Trophoblast cell (in vitro differentiated cells and primary cell): ENCODE results near the gene CLMN.
A peak's percentile ranks its signal among the peaks of the same experiment; 100 is the strongest.
"Not testable (repeated sequence)": the region's sequence is repeated elsewhere in the genome, so short reads cannot be mapped to it uniquely, and the experiment has no call there.

Experiments used
- DNase-seq, 2 donors: peaks; one replicate each; pipeline ENCODE4 v3.0.0-alpha.2; 2016
- H2AFZ ChIP-seq: 2 replicates; pipeline ENCODE4 v1.6.1; 2013; ENCODE audit warnings: low read length, moderate library complexity, mild to moderate bottlenecking; ENCODE audit not compliant: insufficient read depth, poor library complexity
- H2AK5ac ChIP-seq: 2 replicates; pipeline ENCODE4 v1.6.1; 2013; ENCODE audit warnings: mild to moderate bottlenecking, low read length
- H2BK120ac ChIP-seq: 2 replicates; pipeline ENCODE4 v1.6.1; 2013; ENCODE audit warnings: low read length, mild to moderate bottlenecking, moderate library complexity; ENCODE audit not compliant: insufficient read depth, poor library complexity
- H2BK12ac ChIP-seq: 2 replicates; pipeline ENCODE4 v1.6.1; 2013; ENCODE audit warnings: mild to moderate bottlenecking, low read length, moderate library complexity
- H2BK5ac ChIP-seq: 2 replicates; pipeline ENCODE4 v1.6.1; 2013; ENCODE audit warnings: low read length, low read depth, moderate library complexity, mild to moderate bottlenecking; ENCODE audit not compliant: poor library complexity
- H3K14ac ChIP-seq: 2 replicates; pipeline ENCODE4 v1.6.1; 2013; ENCODE audit warnings: mild to moderate bottlenecking, low read length
- H3K18ac ChIP-seq: 2 replicates; pipeline ENCODE4 v1.6.1; 2013; ENCODE audit warnings: mild to moderate bottlenecking, low read length
- H3K23ac ChIP-seq: 2 replicates; pipeline ENCODE4 v1.6.1; 2013; ENCODE audit warnings: low read length
- H3K27ac ChIP-seq: 2 replicates; pipeline ENCODE4 v1.5.1; 2013; ENCODE audit warnings: low read depth, mild to moderate bottlenecking, inconsistent platforms, low read length, moderate library complexity
- H3K27me3 ChIP-seq: 2 replicates; pipeline ENCODE4 v1.6.1; 2013; ENCODE audit warnings: inconsistent platforms, mild to moderate bottlenecking, low read length, moderate library complexity; ENCODE audit not compliant: insufficient read depth
- H3K36me3 ChIP-seq, 2 experiments: 1 replicate in 1 of 2; 2 replicates in 1 of 2; pipeline ENCODE4 v1.6.1; 2013; ENCODE audit warnings: low read length in 2 of 2, mild to moderate bottlenecking in 2 of 2, moderate library complexity in 1 of 2; ENCODE audit not compliant: insufficient read depth in 2 of 2, control insufficient read depth in 1 of 2
- H3K4ac ChIP-seq: 2 replicates; pipeline ENCODE4 v1.6.1; 2013; ENCODE audit warnings: low read depth, mild to moderate bottlenecking, low read length, moderate library complexity
- H3K4me1 ChIP-seq, 2 experiments: 1 replicate in 1 of 2; 2 replicates in 1 of 2; pipeline ENCODE4 v1.6.1; 2013; ENCODE audit warnings: low read length in 2 of 2, mild to moderate bottlenecking in 2 of 2, moderate library complexity in 1 of 2; ENCODE audit not compliant: insufficient read depth in 2 of 2, control insufficient read depth in 1 of 2
- H3K4me2 ChIP-seq: 2 replicates; pipeline ENCODE4 v1.6.1; 2013; ENCODE audit warnings: inconsistent platforms, mild to moderate bottlenecking, low read length, moderate library complexity
- H3K4me3 ChIP-seq: 2 replicates; pipeline ENCODE4 v1.5.1; 2013; ENCODE audit warnings: mild to moderate bottlenecking, low read depth, low read length, inconsistent platforms
- H3K79me1 ChIP-seq: one replicate; pipeline ENCODE4 v1.6.1; 2013; ENCODE audit warnings: low read length
- H3K79me2 ChIP-seq: 2 replicates; pipeline ENCODE4 v1.6.1; 2013; ENCODE audit warnings: low read length, mild to moderate bottlenecking; ENCODE audit not compliant: control insufficient read depth, insufficient read depth, poor library complexity
- H3K9ac ChIP-seq: 2 replicates; pipeline ENCODE4 v1.6.1; 2013; ENCODE audit warnings: mild to moderate bottlenecking, low read length
- H3K9me3 ChIP-seq: 2 replicates; pipeline ENCODE4 v1.6.1; 2013; ENCODE audit warnings: low read depth, mild to moderate bottlenecking, control low read depth, inconsistent platforms, low read length; ENCODE audit not compliant: insufficient read depth
- H4K12ac ChIP-seq: 2 replicates; pipeline ENCODE4 v1.6.1; 2013; ENCODE audit warnings: low read depth, mild to moderate bottlenecking, low read length, moderate library complexity
- H4K8ac ChIP-seq: 2 replicates; pipeline ENCODE4 v1.6.1; 2013; ENCODE audit warnings: low read depth, mild to moderate bottlenecking, low read length, moderate library complexity
- H4K91ac ChIP-seq: one replicate; pipeline ENCODE4 v1.6.1; 2013; ENCODE audit warnings: low read depth, mild to moderate bottlenecking, low read length, moderate library complexity
- WGBS: extraction: QIAGEN DNeasy Blood & Tissue Kit; methylation state at CpG from one replicate; pipeline ENCODE4 v1.1.7; 2013; ENCODE audit warnings: missing lambda C conversion rate; ENCODE audit not compliant: insufficient read length, insufficient coverage; ENCODE audit errors: extremely low coverage; 5-methylcytosine and 5-hydroxymethylcytosine counted together

The CLMN gene

GRCh38 chr14:95182379-95182778, 137.3 kb downstream of the CLMN start:
- DNase-seq: peak in 1 of 2 donors; percentile 12
- peaks cover 11% of the 10 kb centered on the region in 2 experiments for H3K4me1 ChIP-seq

DNA sequence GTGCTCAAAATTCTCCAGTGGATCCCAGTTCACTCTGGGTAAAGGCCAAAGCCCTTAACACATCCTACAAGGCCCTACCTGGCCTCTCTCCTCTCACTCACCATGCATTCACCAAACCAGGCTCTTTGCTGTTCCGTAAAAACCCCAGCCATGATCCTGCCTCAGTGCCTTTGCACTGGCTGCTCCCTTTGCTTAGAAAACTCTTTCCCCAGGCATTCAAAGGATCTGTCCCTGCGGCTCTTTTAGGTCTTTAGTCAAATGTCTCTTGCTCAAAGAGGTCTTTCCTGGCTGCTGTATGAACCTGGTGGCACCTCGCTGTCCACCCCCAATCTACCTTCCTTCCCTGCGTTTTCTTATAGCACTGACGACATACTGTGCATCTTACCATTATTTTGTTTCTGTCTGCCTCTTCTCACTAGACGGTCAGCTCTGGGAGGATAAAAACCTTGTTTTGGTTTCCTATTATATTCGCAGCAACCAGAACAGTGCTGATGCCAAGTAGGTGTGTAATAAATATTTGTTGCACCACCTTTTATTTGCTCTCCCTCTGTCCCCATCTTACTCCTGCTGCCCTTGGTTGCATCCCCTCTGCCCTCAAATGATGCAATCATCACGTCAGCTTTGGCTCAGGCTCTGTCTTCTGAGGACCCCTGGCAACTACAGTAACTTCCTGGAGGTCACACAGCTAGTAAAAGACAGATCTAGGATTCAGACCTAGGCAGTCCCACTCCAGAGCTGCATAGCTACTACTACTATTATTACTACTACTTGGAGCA, 138.6 kb downstream of the CLMN start:
- peaks cover 8 to 9% of the 10 kb centered on the region in 2 experiments for H3K4me1 ChIP-seq
- H3K4me3 ChIP-seq: no peak overlapping the region
- no peak overlapping the region for H2BK12ac ChIP-seq
- WGBS: no CpG with 5 or more reads among the region's 8 CpGs
- no peak for DNase-seq
- no peaks in the 10 kb centered on the region for H3K79me2 ChIP-seq
- H3K4ac ChIP-seq: no peak overlapping the region
- H3K4me2 ChIP-seq: no peak overlapping the region
- H3K23ac ChIP-seq: no peak overlapping the region
- H2BK120ac ChIP-seq: no peak overlapping the region
- peaks cover 0 to 2% of the 10 kb centered on the region in 2 experiments for H3K36me3 ChIP-seq
- H3K9me3 ChIP-seq: no peaks in the 10 kb centered on the region
- H3K18ac ChIP-seq: no peak overlapping the region
- no peak overlapping the region for H2AFZ ChIP-seq
- H3K79me1 ChIP-seq: no peaks in the 10 kb centered on the region
- no peak overlapping the region for H2BK5ac ChIP-seq
- H4K8ac ChIP-seq: no peak overlapping the region
- no peak overlapping the region for H3K9ac ChIP-seq
- H4K91ac ChIP-seq: no peak overlapping the region
- no peak overlapping the region for H4K12ac ChIP-seq
- no peaks in the 10 kb centered on the region for H3K27me3 ChIP-seq
- no peak overlapping the region for H2AK5ac ChIP-seq
- no peak overlapping the region for H3K14ac ChIP-seq
- no peak overlapping the region for H3K27ac ChIP-seq

More at GRCh38 chr14:95182379-95182778, 137.3 kb downstream of the CLMN start:
- Histone ChIP-seq H3K23ac (no peak overlapping the region), H2BK12ac (no peak overlapping the region), H4K91ac (no peak overlapping the region), H3K79me2 (no peaks in the 10 kb centered on the region), H2BK5ac (no peak overlapping the region), H3K4me2 (no peak overlapping the region), H3K79me1 (no peaks in the 10 kb centered on the region), H3K14ac (no peak overlapping the region), H3K18ac (no peak overlapping the region), H3K9ac (no peak overlapping the region), H3K27ac (no peak overlapping the region), H3K36me3 (peaks cover 0 to 2% of the 10 kb centered on the region in 2 experiments), H2BK120ac (no peak overlapping the region), H2AK5ac (no peak overlapping the region), H4K8ac (no peak overlapping the region), H2AFZ (no peak overlapping the region), H3K27me3 (no peaks in the 10 kb centered on the region), H3K4me3 (no peak overlapping the region), H3K9me3 (no peaks in the 10 kb centered on the region), H4K12ac (no peak overlapping the region), H3K4ac (no peak overlapping the region)
- no CpG with 5 or more reads among the region's 8 CpGs for WGBS

GRCh38 chr14:95175670-95176069, 144.0 kb downstream of the CLMN start:
- H3K4me1 ChIP-seq, H4K91ac ChIP-seq, H3K27me3 ChIP-seq, H3K14ac ChIP-seq, H2BK12ac ChIP-seq, H2AFZ ChIP-seq, H2BK120ac ChIP-seq, H3K79me2 ChIP-seq, H4K8ac ChIP-seq, H3K23ac ChIP-seq, DNase-seq, H3K36me3 ChIP-seq, H2BK5ac ChIP-seq, H4K12ac ChIP-seq, H3K9me3 ChIP-seq, H3K4me2 ChIP-seq, H3K9ac ChIP-seq, H2AK5ac ChIP-seq, H3K27ac ChIP-seq, H3K18ac ChIP-seq, H3K4me3 ChIP-seq, H3K79me1 ChIP-seq, H3K4ac ChIP-seq: not testable (repeated sequence)
- no CpG with 5 or more reads among the region's 3 CpGs for WGBS

DNA sequence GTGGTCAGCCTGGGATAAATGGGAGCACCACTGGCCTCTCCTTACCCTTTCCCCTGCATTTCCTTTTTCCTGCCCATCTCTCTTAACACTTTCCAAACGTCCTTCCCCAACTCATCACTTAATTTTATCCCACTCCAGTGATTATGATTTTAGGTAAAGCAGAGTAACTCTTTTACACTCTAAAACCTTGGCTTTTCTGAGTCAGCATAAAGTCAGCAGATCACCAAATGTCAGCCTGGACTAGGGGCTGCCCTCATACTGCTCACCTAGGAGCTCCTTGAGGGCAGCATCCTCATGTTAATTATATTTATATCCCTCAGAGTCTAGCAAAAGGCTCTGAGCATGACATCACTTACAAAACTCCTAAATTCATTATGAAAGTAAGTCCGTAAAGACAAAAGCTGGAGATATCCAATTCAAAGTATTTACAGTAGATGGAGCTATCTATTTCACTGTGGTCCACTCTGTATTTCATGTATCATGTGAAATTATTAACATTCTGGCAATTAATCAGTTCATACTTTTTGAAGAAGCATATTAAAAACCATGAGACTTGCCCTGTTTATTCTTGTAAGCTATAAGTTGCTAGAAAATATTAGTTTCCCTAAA, 145.4 kb downstream of the CLMN start:
- Histone ChIP-seq H3K79me1 (no peaks in the 10 kb centered on the region), H2AK5ac (no peak overlapping the region), H4K8ac (no peak overlapping the region), H3K27me3 (no peaks in the 10 kb centered on the region), H4K12ac (no peak overlapping the region), H2AFZ (no peak overlapping the region), H3K18ac (no peak overlapping the region), H2BK12ac (no peak overlapping the region), H3K4me2 (no peak overlapping the region), H3K14ac (no peak overlapping the region), H4K91ac (no peak overlapping the region), H2BK5ac (no peak overlapping the region), H3K27ac (no peak overlapping the region), H2BK120ac (no peak overlapping the region), H3K9me3 (no peaks in the 10 kb centered on the region), H3K79me2 (no peaks in the 10 kb centered on the region), H3K36me3 (peaks cover 0 to 2% of the 10 kb centered on the region in 2 experiments), H3K4me1 (no peaks in the 10 kb centered on the region), H3K23ac (no peak overlapping the region), H3K4ac (no peak overlapping the region), H3K9ac (no peak overlapping the region), H3K4me3 (no peak overlapping the region)
- whole genome bisulfite sequencing: 100% methylated on average over 1 of the region's 2 CpGs
- no peak for DNase-seq
